Omental fat pad (tissue), 4 donors: ENCODE data around the gene FOXP2. TPM values are rescaled to one million over a fixed set of nuclear protein-coding genes. Genes with fewer than 3 reads are reported as not detected.

Experiments used
- ATAC-seq: fragments of 150-250 bp; one replicate; pipeline ENCODE4 v1.9.1; 2016; ENCODE audit warnings: mild to moderate bottlenecking, moderate library complexity; ENCODE audit not compliant: low FRiP score
- DNase-seq: peaks from one replicate; pipeline ENCODE4 v3.0.0-alpha.2; 2019; ENCODE audit warnings: low spot score
- CTCF ChIP-seq, 3 donors: fragments of 450-650 bp; IDR thresholded peaks; one replicate each; pipeline ENCODE4 v1.5.1; 2016 to 2017; ENCODE audit warnings: antibody characterized with exemption in 3 of 3, mild to moderate bottlenecking in 3 of 3, moderate library complexity in 2 of 3
- total RNA-seq, 4 donors: library from RNA; depleted of rRNA; stranded (reverse); fragments of >200 nt; gene quantifications; one replicate each; pipeline ENCODE4 v1.1.0, GENCODE V29; 2016

FOXP2 gene
- total RNA-seq, 4 donors from 2014 or later, result 5.0 to 16.7 (median 11.3) TPM

DNA sequence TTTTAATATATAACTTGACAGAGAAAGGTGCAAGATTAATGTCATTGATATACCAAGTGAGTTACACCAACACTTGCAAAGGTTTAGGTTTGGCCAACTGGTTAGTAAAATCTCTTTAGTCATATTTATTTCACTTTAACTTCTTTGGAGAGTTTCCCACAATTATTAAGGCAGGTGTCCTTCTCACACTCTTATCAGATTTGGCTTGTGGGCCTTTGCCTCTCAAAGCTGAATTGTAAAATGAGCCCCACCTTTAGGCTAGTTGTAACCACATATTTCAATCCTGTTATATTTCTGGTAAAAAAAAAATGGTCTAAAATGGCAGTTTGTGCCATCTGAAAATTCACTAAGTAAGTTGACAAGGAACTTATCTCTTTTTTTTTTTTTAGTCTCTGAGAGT, 26.6 kb upstream of the FOXP2 start:
- DNase-seq (no peak), ATAC-seq (no peak)
- no peak for TF ChIP-seq CTCF (IDR thresholded peaks at IDR 0.05)

GRCh38 chr7:114392686-114393085, 21.9 kb upstream of the FOXP2 start:
- no peak for DNase-seq
- ATAC-seq, result no peak
- no peak for TF ChIP-seq CTCF (IDR thresholded peaks at IDR 0.05)

DNA sequence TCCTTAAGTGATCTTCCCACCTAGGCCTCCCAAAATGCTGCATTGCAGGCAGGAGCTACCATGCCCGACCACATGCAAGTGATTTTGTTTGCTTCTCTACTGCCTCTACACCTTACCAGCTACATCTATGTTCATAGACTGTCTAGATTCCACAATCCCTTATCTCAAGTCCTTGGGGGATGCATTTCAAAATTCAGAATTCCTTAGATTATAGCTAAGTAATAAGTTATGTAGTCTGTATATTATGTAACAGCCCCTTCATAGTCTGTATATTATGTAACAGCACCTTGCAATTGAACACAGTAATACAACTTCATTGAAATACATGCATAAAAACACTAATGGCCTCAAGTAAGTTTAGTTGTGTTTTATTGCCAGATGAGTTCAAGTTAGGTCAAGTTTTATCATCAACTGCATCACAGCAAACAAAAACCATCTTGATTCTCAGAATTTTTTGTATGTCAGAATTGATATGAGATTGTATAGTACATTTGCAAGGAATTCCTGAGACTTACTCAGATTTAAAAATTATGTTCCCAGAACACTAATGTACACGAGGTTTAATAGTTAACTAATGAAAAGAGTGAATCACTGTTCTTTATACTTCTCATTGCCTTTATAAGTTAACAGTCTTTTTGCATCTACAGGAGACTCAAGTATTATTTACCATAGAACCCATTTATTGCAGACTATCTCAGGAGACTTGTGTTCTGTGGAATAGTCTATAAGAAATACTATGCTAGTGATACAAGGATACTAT, 11.6 kb upstream of the FOXP2 start:
- no peak for DNase-seq
- no peak for ATAC-seq
- TF ChIP-seq CTCF (IDR thresholded peaks at IDR 0.05), result no peak

DNA sequence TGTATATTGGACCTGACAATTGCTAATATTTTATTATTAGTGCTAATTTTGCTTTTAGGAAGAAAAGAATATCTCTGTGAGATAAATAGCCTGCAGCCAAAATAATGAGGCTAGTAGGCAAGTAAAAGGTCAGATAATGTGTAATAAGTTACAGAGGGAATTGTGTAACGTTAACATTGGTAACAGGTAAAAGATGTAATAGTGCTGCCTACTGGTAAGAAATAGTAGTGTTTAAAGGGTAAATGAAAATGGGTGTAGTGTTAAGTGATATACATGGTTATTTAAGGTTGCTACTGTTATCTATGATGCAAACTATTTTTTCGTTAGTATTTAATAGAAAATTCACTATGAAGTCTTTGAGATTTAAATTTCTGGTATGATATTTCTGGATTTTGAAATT, 9.2 kb upstream of the FOXP2 start:
- no peak for ATAC-seq
- TF ChIP-seq CTCF (IDR thresholded peaks at IDR 0.05), result no peak
- no peak for DNase-seq

GRCh38 chr7:114409750-114410149, 4.9 kb upstream of the FOXP2 start:
- no peak for ATAC-seq
- DNase-seq, result no peak
- no peak for TF ChIP-seq CTCF (IDR thresholded peaks at IDR 0.05)

GRCh38 chr7:114412548-114412947, 2.1 kb upstream of the FOXP2 start:
- no peak for TF ChIP-seq CTCF (IDR thresholded peaks at IDR 0.05)
- no peak for DNase-seq
- no peak for ATAC-seq

- no peak for TF ChIP-seq CTCF (IDR thresholded peaks at IDR 0.05)
- ATAC-seq (no peak), DNase-seq (no peak)
Measured at GRCh38 chr7:114413761-114414155, 857 bp upstream of the FOXP2 start.
